Adrenal gland (tissue), 12 donors: Measurements from ENCODE around the gene ANKS4B. TPM values are rescaled to one million over a fixed set of nuclear protein-coding genes. Genes with fewer than 3 reads are reported as not detected.

Experiments used
- DNase-seq, 7 donors: peaks; one replicate each; pipeline ENCODE4 v3.0.0-alpha.2; 2019 to 2020
- H3K27ac ChIP-seq, 5 donors: fragments of 200-600 bp; sonication (generic) in 4 of 5; 1 replicate in 3 of 5; 2 replicates in 2 of 5; pipeline versions ENCODE4 v1.5.1 to v1.8.0; 2016 to 2020; ENCODE audit warnings: mild to moderate bottlenecking in 1 of 5
- H3K27me3 ChIP-seq: fragments of 200-600 bp; 2 replicates; pipeline ENCODE4 v1.8.0; 2021
- H3K36me3 ChIP-seq, 2 donors: fragments of 200-600 bp; replicated peaks in 1 of 2; 1 replicate in 1 of 2; 2 replicates in 1 of 2; pipeline versions ENCODE4 v1.5.1 to v1.8.0; 2018 to 2022
- H3K4me1 ChIP-seq, 2 donors: fragments of 200-600 bp; replicated peaks in 1 of 2; 1 replicate in 1 of 2; 2 replicates in 1 of 2; pipeline versions ENCODE4 v1.5.1 to v1.8.0; 2018 to 2021
- H3K4me3 ChIP-seq, 4 donors: fragments of 200-600 bp; sonication (generic) in 3 of 4; one replicate each; pipeline ENCODE4 v1.5.1; 2016 to 2018
- H3K9me3 ChIP-seq, 3 donors: fragments of 200-600 bp; sonication (generic) in 1 of 3; replicated peaks in 1 of 3; 1 replicate in 2 of 3; 2 replicates in 1 of 3; pipeline versions ENCODE4 v1.5.1 to v1.8.0; 2016 to 2021
- POLR2A ChIP-seq, 2 donors: fragments of 450-650 bp; IDR thresholded peaks; one replicate each; pipeline ENCODE4 v1.6.1; 2017; ENCODE audit warnings: antibody characterized with exemption in 2 of 2, mild to moderate bottlenecking in 2 of 2, moderate library complexity in 1 of 2
- WGBS, 4 donors: extraction: QIAGEN DNeasy Blood & Tissue Kit in 2 of 4; methylation state at CpG; one replicate each; pipeline versions ENCODE4 v1.1.5 to v1.1.7; 2013 to 2017; 5-methylcytosine and 5-hydroxymethylcytosine counted together
- intact Hi-C, 2 donors: fragments of 100-400 bp; cut with DNase I; formaldehyde crosslinking; loops; one replicate each; pipeline versions ENCODE4 v1.14.1 to v1.15.0; 2022 to 2023
- polyA plus RNA-seq, 3 donors: library from polyadenylated mRNA; stranded (reverse); fragments of 200-250 nt in 2 of 3; fragments of 350-450 nt in 1 of 3; fragmentation: Illumina TruSeq in 1 of 3; extraction: RNeasy Lipid Tissue Mini Kit (QIAGEN cat#74804) in 1 of 3; gene quantifications; one replicate each; pipeline ENCODE4 v1.2.3, GENCODE V29; 2013 to 2014
- total RNA-seq, 9 donors: library from RNA; depleted of rRNA in 4 of 9; stranded (reverse); fragments of >200 nt in 4 of 9; fragments of 120-200 nt in 1 of 9; fragmentation: NEBNext Ultra II Directional in 1 of 9; extraction: Animal tissue kit (Norgen Biotek cat#: 25700) in 1 of 9; gene quantifications; one replicate each; pipeline versions ENCODE4 v1.1.0 to v1.2.4, GENCODE V29; 2013 to 2023
- TF ChIP-seq, protein P1 (sequence below), 6 experiments: fragments of 450-650 bp in 4 of 6; fragments of 200-600 bp in 2 of 6; sonication (generic) in 1 of 6; IDR thresholded peaks; 1 replicate in 5 of 6; 2 replicates in 1 of 6; pipeline versions ENCODE4 v1.5.1 to v1.8.0; 2016 to 2021; ENCODE audit warnings: antibody characterized with exemption in 6 of 6, mild to moderate bottlenecking in 2 of 6, moderate library complexity in 1 of 6
- donor health status: healthy with polysubstance abuse.
- donor health status: Bipolar disorder and iron deficiency.
- donor health status: DM: yes; HTN: yes; CAD: no.
- donor health status: DM: no; HTN: no; CAD: no.
- donor health status: DM: no; HTN: no; CAD: no.
- donor health status: DM: yes; HTN: yes; CAD: no.

ANKS4B gene
- total and polyA plus RNA-seq, 12 donors, result not detected

DNA sequence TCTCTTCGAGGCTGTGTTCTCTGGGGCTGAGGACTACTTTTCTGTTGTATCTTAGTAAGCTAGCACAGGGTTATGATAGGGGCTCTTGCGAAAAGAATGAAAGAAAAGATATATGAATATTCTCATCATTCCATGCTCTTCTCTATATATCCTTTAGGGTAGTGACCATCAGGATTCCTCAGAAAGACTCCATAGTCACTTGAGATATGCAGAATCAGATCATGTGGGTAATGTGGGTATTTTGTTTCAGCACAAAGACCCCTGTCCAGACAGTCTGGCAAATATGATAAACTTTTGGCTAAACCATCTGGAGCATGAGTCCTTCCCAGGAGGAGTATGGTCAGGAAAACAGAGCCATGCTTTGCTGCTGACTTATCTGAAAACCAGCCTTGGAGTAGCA is 23.1 kb downstream of the ANKS4B start:
- TF ChIP-seq, protein P1, sequence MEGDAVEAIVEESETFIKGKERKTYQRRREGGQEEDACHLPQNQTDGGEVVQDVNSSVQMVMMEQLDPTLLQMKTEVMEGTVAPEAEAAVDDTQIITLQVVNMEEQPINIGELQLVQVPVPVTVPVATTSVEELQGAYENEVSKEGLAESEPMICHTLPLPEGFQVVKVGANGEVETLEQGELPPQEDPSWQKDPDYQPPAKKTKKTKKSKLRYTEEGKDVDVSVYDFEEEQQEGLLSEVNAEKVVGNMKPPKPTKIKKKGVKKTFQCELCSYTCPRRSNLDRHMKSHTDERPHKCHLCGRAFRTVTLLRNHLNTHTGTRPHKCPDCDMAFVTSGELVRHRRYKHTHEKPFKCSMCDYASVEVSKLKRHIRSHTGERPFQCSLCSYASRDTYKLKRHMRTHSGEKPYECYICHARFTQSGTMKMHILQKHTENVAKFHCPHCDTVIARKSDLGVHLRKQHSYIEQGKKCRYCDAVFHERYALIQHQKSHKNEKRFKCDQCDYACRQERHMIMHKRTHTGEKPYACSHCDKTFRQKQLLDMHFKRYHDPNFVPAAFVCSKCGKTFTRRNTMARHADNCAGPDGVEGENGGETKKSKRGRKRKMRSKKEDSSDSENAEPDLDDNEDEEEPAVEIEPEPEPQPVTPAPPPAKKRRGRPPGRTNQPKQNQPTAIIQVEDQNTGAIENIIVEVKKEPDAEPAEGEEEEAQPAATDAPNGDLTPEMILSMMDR (IDR thresholded peaks at IDR 0.05), result no peak
- TF ChIP-seq POLR2A (IDR thresholded peaks at IDR 0.05), result no peak
- no peak for DNase-seq
- no peaks in the 10 kb centered on the region for H3K9me3 ChIP-seq
- H3K36me3 ChIP-seq, result no peaks in the 10 kb centered on the region
- 78 to 91% (median 83%) methylated on average over 2 of the region's 2 CpGs for WGBS, 4 donors
- intact Hi-C loops, result no loop called here
- peaks cover 0 to 7% of the 10 kb centered on the region in 2 donors for H3K4me1 ChIP-seq
- no peak overlapping the region for H3K4me3 ChIP-seq
- no peak overlapping the region for H3K27ac ChIP-seq
- no peaks in the 10 kb centered on the region for H3K27me3 ChIP-seq

DNA sequence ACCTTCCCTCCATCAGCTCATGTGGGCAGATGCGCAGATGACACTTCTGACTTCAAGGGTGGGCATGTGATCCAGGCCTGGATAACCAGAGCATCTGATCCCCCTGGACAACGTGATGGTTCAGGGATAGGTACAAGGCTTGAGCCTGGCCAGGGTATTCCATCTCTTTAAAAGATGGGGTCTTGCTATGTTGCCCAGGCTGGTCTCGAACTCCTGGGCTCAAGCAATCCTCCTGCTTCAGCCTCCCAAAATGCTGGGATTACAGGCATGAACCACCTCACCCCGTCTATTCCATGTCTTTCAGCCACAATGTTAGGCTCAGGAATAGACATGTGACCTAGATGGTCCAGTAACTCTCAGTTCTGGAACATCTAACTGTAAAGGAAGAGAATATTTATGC is 23.8 kb downstream of the ANKS4B start:
- 81 to 89% (median 83%) methylated on average over 4 of the region's 4 CpGs for WGBS, 4 donors
- Histone ChIP-seq H3K36me3 (no peaks in the 10 kb centered on the region), H3K4me1 (peaks cover 0 to 7% of the 10 kb centered on the region in 2 donors), H3K4me3 (no peak overlapping the region), H3K9me3 (no peaks in the 10 kb centered on the region), H3K27ac (no peak overlapping the region), H3K27me3 (no peaks in the 10 kb centered on the region)
- no peak for TF ChIP-seq POLR2A (IDR thresholded peaks at IDR 0.05)
- TF ChIP-seq, protein P1 (IDR thresholded peaks at IDR 0.05), result no peak
- intact Hi-C loops, result no loop called here
- no peak for DNase-seq

DNA sequence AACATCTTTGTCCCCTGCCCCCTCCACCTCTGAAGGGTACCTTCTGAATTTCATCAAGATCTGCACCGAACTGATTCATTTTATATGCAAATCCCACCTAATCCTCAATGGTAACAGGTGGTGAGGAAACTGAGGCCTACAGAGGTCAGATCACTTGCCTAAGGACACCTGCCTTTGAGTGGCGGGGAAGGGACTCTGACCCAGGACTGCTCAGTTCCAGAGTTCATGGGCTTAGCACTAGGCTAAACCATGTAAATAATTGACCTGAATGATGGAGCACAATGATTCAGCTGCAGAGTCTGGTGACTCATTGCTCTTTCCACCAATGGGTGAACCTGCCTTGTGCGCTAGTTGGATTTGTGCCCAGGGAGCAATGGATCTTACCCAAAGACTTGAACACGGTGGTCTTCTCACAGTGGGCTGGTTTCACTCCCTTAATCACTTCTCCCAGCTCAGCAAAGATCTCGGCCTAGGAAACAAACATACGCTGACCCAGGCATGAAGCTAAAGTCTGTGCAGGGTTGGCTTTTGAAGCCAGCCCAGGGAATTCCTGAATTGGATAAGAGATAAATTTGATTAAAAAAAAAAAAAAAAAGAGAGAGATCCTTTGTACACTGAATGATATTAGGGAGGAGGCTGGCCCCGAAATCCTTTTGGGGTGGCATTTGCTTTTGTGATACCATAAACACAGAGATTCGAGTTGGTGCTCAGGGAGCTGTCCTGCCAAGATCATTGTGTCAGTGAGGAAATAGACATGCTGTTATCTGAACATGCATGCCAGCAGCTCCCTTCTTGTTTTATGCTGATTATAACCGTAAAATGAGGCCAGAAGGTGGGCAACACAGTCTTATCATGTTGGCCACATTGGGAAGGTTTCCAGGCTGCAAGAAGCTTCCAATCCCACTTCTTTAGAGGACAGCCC is 27.6 kb downstream of the ANKS4B start:
- Histone ChIP-seq H3K9me3 (no peaks in the 10 kb centered on the region), H3K36me3 (no peaks in the 10 kb centered on the region), H3K27ac (no peak overlapping the region), H3K4me1 (peaks cover 0 to 17% of the 10 kb centered on the region in 2 donors), H3K27me3 (no peaks in the 10 kb centered on the region), H3K4me3 (no peak overlapping the region)
- peak; percentile 58 to 89 (median 75) for DNase-seq
- 47 to 71% (median 62%) methylated on average over 9 of the region's 9 CpGs for WGBS, 4 donors
- intact Hi-C loops, result no loop called here
- TF ChIP-seq, protein P1 (IDR thresholded peaks at IDR 0.05), result no peak
- no peak for TF ChIP-seq POLR2A (IDR thresholded peaks at IDR 0.05)

DNA sequence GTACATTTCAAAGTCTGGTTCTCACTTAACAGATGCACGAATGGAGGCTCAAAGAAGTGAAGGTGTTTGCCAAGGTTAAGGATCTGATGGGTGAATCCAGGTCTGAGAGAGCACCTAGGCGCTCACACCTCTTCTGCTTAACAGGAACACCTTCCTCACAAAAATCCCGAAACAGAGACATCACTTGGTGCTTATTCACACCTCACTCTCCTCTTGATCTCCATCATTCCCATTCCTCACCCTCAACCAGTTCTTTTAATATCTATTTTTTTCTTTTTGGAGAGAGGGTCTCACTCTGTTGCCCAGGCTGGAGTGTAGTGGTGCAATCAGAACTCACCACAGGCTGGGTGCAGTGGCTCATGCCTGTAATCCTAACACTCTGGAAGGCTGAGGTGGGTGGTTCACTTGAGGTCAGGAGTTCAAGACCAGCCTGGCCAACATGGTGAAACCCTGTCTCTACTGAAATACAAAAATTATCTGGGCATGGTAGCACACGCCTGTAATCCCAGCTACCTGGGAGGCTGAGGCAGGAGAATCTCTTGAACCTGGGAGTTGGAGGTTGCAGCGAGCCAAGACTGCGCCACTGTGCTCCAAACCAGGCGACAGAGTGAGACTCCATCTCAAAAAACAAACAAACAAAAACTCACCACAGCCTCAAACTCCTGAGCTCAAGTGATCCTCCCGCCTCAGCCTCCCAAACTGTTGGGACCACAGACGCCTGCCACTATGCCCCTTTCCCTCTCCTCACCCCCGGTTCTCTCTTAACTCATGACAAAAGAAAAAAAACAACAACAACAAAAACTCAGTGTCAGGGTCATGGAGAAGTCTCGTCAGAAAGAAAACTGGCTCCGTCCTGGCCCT is 29.5 kb downstream of the ANKS4B start:
- WGBS, 4 donors, result 65 to 69% (median 67%) methylated on average over 12 of the region's 12 CpGs

More for the DNA sequence above, 29.5 kb downstream of the ANKS4B start:
- intact Hi-C loops, result no loop called here
- Histone ChIP-seq H3K4me3 (no peak overlapping the region), H3K27ac (peak overlapping the region in 1 of 5 donors; percentile 39), H3K27me3 (no peaks in the 10 kb centered on the region), H3K9me3 (no peaks in the 10 kb centered on the region), H3K36me3 (no peaks in the 10 kb centered on the region), H3K4me1 (peaks cover 0 to 17% of the 10 kb centered on the region in 2 donors)
- TF ChIP-seq, protein P1 (IDR thresholded peaks at IDR 0.05), result no peak
- TF ChIP-seq POLR2A (IDR thresholded peaks at IDR 0.05), result no peak
- no peak for DNase-seq
